Lung (tissue), 12 donors: ENCODE data around the gene CLIC1. TPM values are rescaled to one million over a fixed set of nuclear protein-coding genes. Genes with fewer than 3 reads are reported as not detected.

Source experiments
- ATAC-seq: fragments of 200-7000 bp; cut with Tn5 transposase; one replicate; pipeline ENCODE4 v1.9.1; 2020; ENCODE audit warnings: moderate number of reproducible peaks; ENCODE audit not compliant: insufficient read depth, low FRiP score
- DNase-seq, 3 donors: peaks; one replicate each; pipeline ENCODE4 v3.0.0-alpha.2; 2013 to 2017
- H3K27ac ChIP-seq, 2 donors: one replicate each; pipeline ENCODE4 v1.5.1; 2013; ENCODE audit warnings: mild to moderate bottlenecking in 2 of 2, moderate library complexity in 2 of 2, control low read depth in 1 of 2, inconsistent platforms in 1 of 2, low read depth in 1 of 2, low read length in 1 of 2
- H3K27me3 ChIP-seq, 3 donors: one replicate each; pipeline ENCODE4 v1.5.1; 2013; ENCODE audit warnings: low read length in 2 of 3; ENCODE audit not compliant: control insufficient read depth in 3 of 3, insufficient read depth in 3 of 3
- H3K36me3 ChIP-seq, 4 donors: one replicate each; pipeline ENCODE4 v1.5.1; 2013; ENCODE audit warnings: low read length in 4 of 4, mild to moderate bottlenecking in 1 of 4, moderate library complexity in 1 of 4; ENCODE audit not compliant: control insufficient read depth in 4 of 4, insufficient read depth in 4 of 4
- H3K4me1 ChIP-seq, 5 donors: one replicate each; pipeline ENCODE4 v1.5.1; 2013; ENCODE audit warnings: low read length in 5 of 5, mild to moderate bottlenecking in 2 of 5, moderate library complexity in 1 of 5; ENCODE audit not compliant: control insufficient read depth in 5 of 5, insufficient read depth in 5 of 5
- H3K4me3 ChIP-seq: one replicate; pipeline ENCODE4 v1.5.1; 2013; ENCODE audit warnings: mild to moderate bottlenecking, control low read depth, moderate library complexity
- H3K9ac ChIP-seq, 2 donors: one replicate each; pipeline ENCODE4 v1.5.1; 2013; ENCODE audit warnings: low read length in 2 of 2, control low read depth in 1 of 2; ENCODE audit not compliant: insufficient read depth in 1 of 2
- H3K9me3 ChIP-seq, 4 donors: one replicate each; pipeline ENCODE4 v1.5.1; 2013; ENCODE audit warnings: low read length in 3 of 4, mild to moderate bottlenecking in 1 of 4, moderate library complexity in 1 of 4; ENCODE audit not compliant: control insufficient read depth in 4 of 4, insufficient read depth in 3 of 4
- WGBS, 2 donors: extraction: QIAGEN DNeasy Blood & Tissue Kit; methylation state at CpG; one replicate each; pipeline ENCODE4 v1.1.7; 2013; 5-methylcytosine and 5-hydroxymethylcytosine counted together
- polyA plus RNA-seq, 2 donors: library from polyadenylated mRNA; stranded (reverse); fragments of 200-250 nt; gene quantifications; one replicate each; pipeline ENCODE4 v1.2.1, GENCODE V29; 2013
- total RNA-seq, 2 donors: library from RNA; depleted of rRNA in 1 of 2; stranded (reverse); fragments of >200 nt in 1 of 2; gene quantifications; one replicate each; pipeline ENCODE4 v1.2.1, GENCODE V29; 2014 to 2021
- TF ChIP-seq, protein P1 (sequence below): IDR thresholded peaks from 2 replicates; pipeline ENCODE4 v1.5.1; 2012; ENCODE audit warnings: mild to moderate bottlenecking; ENCODE audit errors: control extremely low read depth, extremely low read depth
- donor health status: control.
- donor health status: control.
- donor health status: Bipolar disorder and iron deficiency.
- donor health status: healthy.
- donor health status: DM: yes; HTN: yes; CAD: no.

CLIC1 gene
- total and polyA plus RNA-seq, 4 donors, result 231 to 763 (median 378) TPM

GRCh38 chr6:31752739-31753319 lies 16.5 kb upstream of the CLIC1 start:
- Histone ChIP-seq H3K9ac (no peak overlapping the region), H3K27me3 (no peaks in the 10 kb centered on the region), H3K27ac (no peak overlapping the region), H3K36me3 (peaks cover 0 to 1% (median 0%) of the 10 kb centered on the region in 4 donors), H3K4me3 (no peak overlapping the region), H3K4me1 (no peaks in the 10 kb centered on the region), H3K9me3 (no peaks in the 10 kb centered on the region)
- WGBS, 2 donors, result 76 to 80% methylated on average over 8 of the region's 8 CpGs
- DNase-seq (no peak), ATAC-seq (no peak)
- TF ChIP-seq, protein P1, sequence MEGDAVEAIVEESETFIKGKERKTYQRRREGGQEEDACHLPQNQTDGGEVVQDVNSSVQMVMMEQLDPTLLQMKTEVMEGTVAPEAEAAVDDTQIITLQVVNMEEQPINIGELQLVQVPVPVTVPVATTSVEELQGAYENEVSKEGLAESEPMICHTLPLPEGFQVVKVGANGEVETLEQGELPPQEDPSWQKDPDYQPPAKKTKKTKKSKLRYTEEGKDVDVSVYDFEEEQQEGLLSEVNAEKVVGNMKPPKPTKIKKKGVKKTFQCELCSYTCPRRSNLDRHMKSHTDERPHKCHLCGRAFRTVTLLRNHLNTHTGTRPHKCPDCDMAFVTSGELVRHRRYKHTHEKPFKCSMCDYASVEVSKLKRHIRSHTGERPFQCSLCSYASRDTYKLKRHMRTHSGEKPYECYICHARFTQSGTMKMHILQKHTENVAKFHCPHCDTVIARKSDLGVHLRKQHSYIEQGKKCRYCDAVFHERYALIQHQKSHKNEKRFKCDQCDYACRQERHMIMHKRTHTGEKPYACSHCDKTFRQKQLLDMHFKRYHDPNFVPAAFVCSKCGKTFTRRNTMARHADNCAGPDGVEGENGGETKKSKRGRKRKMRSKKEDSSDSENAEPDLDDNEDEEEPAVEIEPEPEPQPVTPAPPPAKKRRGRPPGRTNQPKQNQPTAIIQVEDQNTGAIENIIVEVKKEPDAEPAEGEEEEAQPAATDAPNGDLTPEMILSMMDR, result no peak

DNA sequence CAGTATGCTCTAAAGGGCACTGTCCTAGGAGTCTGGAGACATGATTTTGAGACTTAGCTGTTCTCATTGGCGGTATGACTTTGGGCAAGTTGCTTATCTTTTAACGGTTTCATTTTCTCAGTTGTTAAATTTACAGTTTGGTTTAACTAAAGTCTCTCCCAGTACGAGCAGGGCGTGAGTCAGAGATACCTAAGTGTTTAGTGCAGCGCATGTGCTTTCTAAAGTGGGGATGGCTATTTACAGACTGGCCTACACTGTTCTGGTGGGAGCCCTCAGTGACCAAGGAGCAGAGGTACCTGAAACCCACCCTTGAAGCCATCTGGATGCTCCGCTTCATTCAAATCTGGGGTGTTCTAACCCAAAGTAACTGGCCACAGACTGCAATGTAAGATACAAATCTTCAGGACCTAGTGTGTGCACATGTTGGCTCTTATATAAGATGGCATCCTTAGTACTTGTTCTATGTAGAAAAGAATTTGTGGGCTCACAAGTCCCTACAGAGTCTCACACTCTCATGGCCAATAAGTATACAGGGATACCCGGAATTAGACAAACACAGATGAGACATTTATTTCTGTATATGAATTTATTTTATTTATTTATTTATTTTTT lies 14.2 kb upstream of the CLIC1 start:
- no peak for DNase-seq
- Histone ChIP-seq H3K9me3 (no peaks in the 10 kb centered on the region), H3K36me3 (peaks cover 0 to 5% (median 2%) of the 10 kb centered on the region in 4 donors), H3K27me3 (no peaks in the 10 kb centered on the region), H3K4me3 (no peak overlapping the region), H3K27ac (no peak overlapping the region), H3K4me1 (no peaks in the 10 kb centered on the region), H3K9ac (no peak overlapping the region)
- WGBS, 2 donors, result 89 to 97% methylated on average over 7 of the region's 7 CpGs
- TF ChIP-seq, protein P1, result no peak
- no peak for ATAC-seq

DNA sequence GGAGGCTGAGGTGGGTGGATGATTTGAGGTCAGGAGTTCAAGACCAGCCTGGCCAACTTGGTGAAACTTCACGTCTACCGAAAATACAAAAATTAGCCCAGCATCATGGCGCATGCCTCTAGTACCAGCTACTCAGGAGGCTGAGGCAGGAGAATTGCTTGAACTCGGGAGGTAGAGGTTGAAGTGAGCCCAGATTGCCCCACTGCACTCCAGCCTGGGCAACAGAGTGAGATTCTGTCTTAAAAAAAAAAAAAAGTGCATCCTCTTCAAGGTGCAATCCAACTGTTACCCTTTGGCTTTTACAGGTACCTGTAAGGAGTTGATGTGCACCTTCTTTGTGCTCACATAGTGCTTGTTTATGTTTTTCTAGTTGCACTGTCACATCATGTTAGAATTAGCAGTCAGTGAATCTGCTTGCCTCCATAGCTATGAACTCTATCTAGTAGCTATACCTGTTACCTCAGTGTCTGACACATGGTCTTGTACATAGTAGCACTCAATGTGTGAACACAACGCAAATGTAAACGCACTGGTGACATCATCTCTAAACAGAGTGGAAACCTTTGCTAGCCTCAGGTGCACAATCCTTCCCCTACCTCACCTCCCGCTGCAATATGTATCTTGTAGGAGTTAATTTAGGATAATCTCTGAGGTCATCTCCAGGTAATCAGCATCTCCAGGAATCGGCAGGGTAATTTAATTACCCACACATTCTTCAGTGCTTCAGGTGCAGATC lies 13.1 kb upstream of the CLIC1 start:
- DNase-seq (no peak), ATAC-seq (no peak)
- TF ChIP-seq, protein P1, result no peak
- 91 to 92% methylated on average over 8 of the region's 8 CpGs for WGBS, 2 donors
- Histone ChIP-seq H3K9ac (no peak overlapping the region), H3K36me3 (peaks cover 0 to 5% (median 2%) of the 10 kb centered on the region in 4 donors), H3K9me3 (no peaks in the 10 kb centered on the region), H3K4me3 (no peak overlapping the region), H3K27ac (no peak overlapping the region), H3K27me3 (no peaks in the 10 kb centered on the region), H3K4me1 (no peaks in the 10 kb centered on the region)
